A549 (cell line): ENCODE measurements around the gene PLCB4.

Source experiments
- BHLHE40 ChIP-seq: IDR thresholded peaks from 2 replicates; pipeline ENCODE4 v1.6.1; 2012; ENCODE audit warnings: low read depth, low read length, inconsistent platforms
- CTCF ChIP-seq: fragments of >200 bp; sonication (Bioruptor Twin); formaldehyde crosslinking; IDR thresholded peaks from 3 replicates; pipeline ENCODE4 v1.5.1; 2016
- HDAC2 ChIP-seq: fragments of 200-600 bp; sonication (generic); IDR thresholded peaks from 2 replicates; pipeline ENCODE4 v1.6.1; 2016
- PBX3 ChIP-seq: IDR thresholded peaks from 2 replicates; pipeline ENCODE4 v1.6.1; 2012
- RCOR1 ChIP-seq: fragments of 150-350 bp; IDR thresholded peaks from 2 replicates; pipeline ENCODE4 v1.6.1; 2014; ENCODE audit warnings: antibody characterized with exemption, low read length, low read depth
- RNF2 ChIP-seq: fragments of 200-600 bp; sonication (generic); IDR thresholded peaks from 2 replicates; pipeline ENCODE4 v1.6.1; 2016; ENCODE audit warnings: low read depth, mild to moderate bottlenecking, antibody characterized with exemption, moderate library complexity, borderline replicate concordance
- USF2 ChIP-seq: fragments of 450-650 bp; IDR thresholded peaks from 2 replicates; pipeline ENCODE4 v1.6.1; 2014; ENCODE audit warnings: antibody characterized with exemption
- ZFP36 ChIP-seq: fragments of 450-650 bp; IDR thresholded peaks from 2 replicates; pipeline ENCODE4 v1.6.1; 2014; ENCODE audit warnings: borderline replicate concordance; ENCODE audit not compliant: partially characterized antibody

- no peak for TF ChIP-seq HDAC2
- TF ChIP-seq RCOR1: no peak
- TF ChIP-seq CTCF: no peak
- TF ChIP-seq USF2: no peak
- no peak for TF ChIP-seq RNF2
- TF ChIP-seq PBX3: no peak
- TF ChIP-seq ZFP36: no peak
- no peak for TF ChIP-seq BHLHE40
These were observed 6.6 kb downstream of the PLCB4 start for GRCh38 chr20:9075264-9076095.
